H1 (cell line): ENCODE data around the gene LRRC4C. TPM values are rescaled to one million over a fixed set of nuclear protein-coding genes. Genes with fewer than 3 reads are reported as not detected.

Experiments
- EP300 ChIP-seq, 2 experiments: IDR thresholded peaks; 1 replicate in 1 of 2; 2 replicates in 1 of 2; pipeline ENCODE4 v1.6.1; 2011 to 2012; ENCODE audit warnings: low read depth in 2 of 2, low read length in 2 of 2, mild to moderate bottlenecking in 2 of 2, borderline replicate concordance in 1 of 2, inconsistent platforms in 1 of 2, moderate library complexity in 1 of 2
- JUND ChIP-seq: IDR thresholded peaks from 2 replicates; pipeline ENCODE4 v1.6.1; 2011; ENCODE audit warnings: mild to moderate bottlenecking, improper control_type of control experiment, low read length
- POLR2A ChIP-seq, 2 experiments: IDR thresholded peaks; 1 replicate in 1 of 2; 2 replicates in 1 of 2; pipeline ENCODE4 v1.6.1; 2011; ENCODE audit warnings: low read depth in 2 of 2, low read length in 2 of 2, mild to moderate bottlenecking in 2 of 2; ENCODE audit errors: control extremely low read depth in 1 of 2
- YY1 ChIP-seq: IDR thresholded peaks from 2 replicates; pipeline ENCODE4 v1.6.1; 2011; ENCODE audit warnings: low read depth, mild to moderate bottlenecking, low read length
- polyA plus RNA-seq, 7 experiments: library from polyadenylated mRNA; depleted of rRNA in 3 of 7; stranded (reverse) in 5 of 7; unstranded in 2 of 7; fragments of >200 nt in 5 of 7; fragments of 200-250 nt in 2 of 7; gene quantifications; 1 replicate in 5 of 7; 2 replicates in 1 of 7; 4 replicates in 1 of 7; pipeline versions ENCODE4 v1.2.1 to v1.2.3, GENCODE V29; 2011 to 2013; ENCODE audit warnings: missing spikeins in 2 of 7, mixed read lengths in 2 of 7
- total RNA-seq: library from RNA; stranded (reverse); fragmentation: NEBNext Ultra II Directional; extraction: Animal tissue kit (Norgen Biotek cat#: 25700); gene quantifications from 2 replicates; pipeline ENCODE4 v1.2.1, GENCODE V29; 2021
- TF ChIP-seq, protein P1 (sequence below): IDR thresholded peaks from 2 replicates; pipeline ENCODE4 v1.6.1; 2011; ENCODE audit warnings: low read length, improper control_type of control experiment
- TF ChIP-seq, protein P2 (sequence below): fragments of 300-600 bp; sonication (generic); IDR thresholded peaks from 2 replicates; pipeline ENCODE4 v1.7.1; 2012; ENCODE audit warnings: low read length, moderate library complexity, mild to moderate bottlenecking, inconsistent platforms; ENCODE audit not compliant: insufficient replicate concordance

The LRRC4C gene
- total and polyA plus RNA-seq, 2 of the 8 experiments (the other 6 are each of a cell fraction or from before 2014, with no cell fraction given): 0.23 to 2.2 TPM

DNA sequence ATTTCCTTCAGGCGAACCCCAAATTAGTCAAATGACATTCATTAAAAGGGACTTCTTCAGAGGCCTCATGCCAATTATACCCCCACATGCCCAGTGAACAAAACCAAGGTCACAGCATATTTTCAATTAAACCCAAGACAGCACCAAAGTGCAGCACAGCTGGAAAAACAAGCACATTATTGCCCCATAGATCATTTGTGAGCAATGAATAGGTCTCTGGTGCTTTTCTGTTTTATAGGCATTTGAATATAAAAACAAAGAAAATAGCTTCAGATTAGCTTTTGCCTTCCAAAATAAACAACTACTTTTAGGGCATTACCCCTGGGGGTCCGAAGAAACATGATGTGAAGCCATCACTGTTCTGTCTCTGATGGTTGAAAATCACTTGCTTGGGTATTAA lies 1319.9 kb downstream of the LRRC4C start (continued):
- TF ChIP-seq, protein P1, sequence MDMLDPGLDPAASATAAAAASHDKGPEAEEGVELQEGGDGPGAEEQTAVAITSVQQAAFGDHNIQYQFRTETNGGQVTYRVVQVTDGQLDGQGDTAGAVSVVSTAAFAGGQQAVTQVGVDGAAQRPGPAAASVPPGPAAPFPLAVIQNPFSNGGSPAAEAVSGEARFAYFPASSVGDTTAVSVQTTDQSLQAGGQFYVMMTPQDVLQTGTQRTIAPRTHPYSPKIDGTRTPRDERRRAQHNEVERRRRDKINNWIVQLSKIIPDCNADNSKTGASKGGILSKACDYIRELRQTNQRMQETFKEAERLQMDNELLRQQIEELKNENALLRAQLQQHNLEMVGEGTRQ: no peak
- TF ChIP-seq JUND (no peak), POLR2A (IDR thresholded peaks at IDR 0.05; ENCODE audit: control extremely low read depth in 1 of 2, low read depth in 2 of 2, low read length in 2 of 2) (no peak), EP300 (IDR thresholded peaks at IDR 0.05; ENCODE audit: borderline replicate concordance in 1 of 2, low read depth in 2 of 2, low read length in 2 of 2) (no peak), YY1 (no peak)
- TF ChIP-seq, protein P2, sequence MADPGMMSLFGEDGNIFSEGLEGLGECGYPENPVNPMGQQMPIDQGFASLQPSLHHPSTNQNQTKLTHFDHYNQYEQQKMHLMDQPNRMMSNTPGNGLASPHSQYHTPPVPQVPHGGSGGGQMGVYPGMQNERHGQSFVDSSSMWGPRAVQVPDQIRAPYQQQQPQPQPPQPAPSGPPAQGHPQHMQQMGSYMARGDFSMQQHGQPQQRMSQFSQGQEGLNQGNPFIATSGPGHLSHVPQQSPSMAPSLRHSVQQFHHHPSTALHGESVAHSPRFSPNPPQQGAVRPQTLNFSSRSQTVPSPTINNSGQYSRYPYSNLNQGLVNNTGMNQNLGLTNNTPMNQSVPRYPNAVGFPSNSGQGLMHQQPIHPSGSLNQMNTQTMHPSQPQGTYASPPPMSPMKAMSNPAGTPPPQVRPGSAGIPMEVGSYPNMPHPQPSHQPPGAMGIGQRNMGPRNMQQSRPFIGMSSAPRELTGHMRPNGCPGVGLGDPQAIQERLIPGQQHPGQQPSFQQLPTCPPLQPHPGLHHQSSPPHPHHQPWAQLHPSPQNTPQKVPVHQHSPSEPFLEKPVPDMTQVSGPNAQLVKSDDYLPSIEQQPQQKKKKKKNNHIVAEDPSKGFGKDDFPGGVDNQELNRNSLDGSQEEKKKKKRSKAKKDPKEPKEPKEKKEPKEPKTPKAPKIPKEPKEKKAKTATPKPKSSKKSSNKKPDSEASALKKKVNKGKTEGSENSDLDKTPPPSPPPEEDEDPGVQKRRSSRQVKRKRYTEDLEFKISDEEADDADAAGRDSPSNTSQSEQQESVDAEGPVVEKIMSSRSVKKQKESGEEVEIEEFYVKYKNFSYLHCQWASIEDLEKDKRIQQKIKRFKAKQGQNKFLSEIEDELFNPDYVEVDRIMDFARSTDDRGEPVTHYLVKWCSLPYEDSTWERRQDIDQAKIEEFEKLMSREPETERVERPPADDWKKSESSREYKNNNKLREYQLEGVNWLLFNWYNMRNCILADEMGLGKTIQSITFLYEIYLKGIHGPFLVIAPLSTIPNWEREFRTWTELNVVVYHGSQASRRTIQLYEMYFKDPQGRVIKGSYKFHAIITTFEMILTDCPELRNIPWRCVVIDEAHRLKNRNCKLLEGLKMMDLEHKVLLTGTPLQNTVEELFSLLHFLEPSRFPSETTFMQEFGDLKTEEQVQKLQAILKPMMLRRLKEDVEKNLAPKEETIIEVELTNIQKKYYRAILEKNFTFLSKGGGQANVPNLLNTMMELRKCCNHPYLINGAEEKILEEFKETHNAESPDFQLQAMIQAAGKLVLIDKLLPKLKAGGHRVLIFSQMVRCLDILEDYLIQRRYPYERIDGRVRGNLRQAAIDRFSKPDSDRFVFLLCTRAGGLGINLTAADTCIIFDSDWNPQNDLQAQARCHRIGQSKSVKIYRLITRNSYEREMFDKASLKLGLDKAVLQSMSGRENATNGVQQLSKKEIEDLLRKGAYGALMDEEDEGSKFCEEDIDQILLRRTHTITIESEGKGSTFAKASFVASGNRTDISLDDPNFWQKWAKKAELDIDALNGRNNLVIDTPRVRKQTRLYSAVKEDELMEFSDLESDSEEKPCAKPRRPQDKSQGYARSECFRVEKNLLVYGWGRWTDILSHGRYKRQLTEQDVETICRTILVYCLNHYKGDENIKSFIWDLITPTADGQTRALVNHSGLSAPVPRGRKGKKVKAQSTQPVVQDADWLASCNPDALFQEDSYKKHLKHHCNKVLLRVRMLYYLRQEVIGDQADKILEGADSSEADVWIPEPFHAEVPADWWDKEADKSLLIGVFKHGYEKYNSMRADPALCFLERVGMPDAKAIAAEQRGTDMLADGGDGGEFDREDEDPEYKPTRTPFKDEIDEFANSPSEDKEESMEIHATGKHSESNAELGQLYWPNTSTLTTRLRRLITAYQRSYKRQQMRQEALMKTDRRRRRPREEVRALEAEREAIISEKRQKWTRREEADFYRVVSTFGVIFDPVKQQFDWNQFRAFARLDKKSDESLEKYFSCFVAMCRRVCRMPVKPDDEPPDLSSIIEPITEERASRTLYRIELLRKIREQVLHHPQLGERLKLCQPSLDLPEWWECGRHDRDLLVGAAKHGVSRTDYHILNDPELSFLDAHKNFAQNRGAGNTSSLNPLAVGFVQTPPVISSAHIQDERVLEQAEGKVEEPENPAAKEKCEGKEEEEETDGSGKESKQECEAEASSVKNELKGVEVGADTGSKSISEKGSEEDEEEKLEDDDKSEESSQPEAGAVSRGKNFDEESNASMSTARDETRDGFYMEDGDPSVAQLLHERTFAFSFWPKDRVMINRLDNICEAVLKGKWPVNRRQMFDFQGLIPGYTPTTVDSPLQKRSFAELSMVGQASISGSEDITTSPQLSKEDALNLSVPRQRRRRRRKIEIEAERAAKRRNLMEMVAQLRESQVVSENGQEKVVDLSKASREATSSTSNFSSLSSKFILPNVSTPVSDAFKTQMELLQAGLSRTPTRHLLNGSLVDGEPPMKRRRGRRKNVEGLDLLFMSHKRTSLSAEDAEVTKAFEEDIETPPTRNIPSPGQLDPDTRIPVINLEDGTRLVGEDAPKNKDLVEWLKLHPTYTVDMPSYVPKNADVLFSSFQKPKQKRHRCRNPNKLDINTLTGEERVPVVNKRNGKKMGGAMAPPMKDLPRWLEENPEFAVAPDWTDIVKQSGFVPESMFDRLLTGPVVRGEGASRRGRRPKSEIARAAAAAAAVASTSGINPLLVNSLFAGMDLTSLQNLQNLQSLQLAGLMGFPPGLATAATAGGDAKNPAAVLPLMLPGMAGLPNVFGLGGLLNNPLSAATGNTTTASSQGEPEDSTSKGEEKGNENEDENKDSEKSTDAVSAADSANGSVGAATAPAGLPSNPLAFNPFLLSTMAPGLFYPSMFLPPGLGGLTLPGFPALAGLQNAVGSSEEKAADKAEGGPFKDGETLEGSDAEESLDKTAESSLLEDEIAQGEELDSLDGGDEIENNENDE: no peak
- TF ChIP-seq, all 59 proteins: peak for 0
